Measurements from ENCODE around the gene GMPPB. TPM values are rescaled to one million over a fixed set of nuclear protein-coding genes. Genes with fewer than 3 reads are reported as not detected.

Gene GMPPB
- total and polyA plus RNA-seq, 9 of the 15 experiments (the other 6 are each of a cell fraction or from before 2014, with no cell fraction given), result 0.53 to 17.4 (median 8.1) TPM

DNA sequence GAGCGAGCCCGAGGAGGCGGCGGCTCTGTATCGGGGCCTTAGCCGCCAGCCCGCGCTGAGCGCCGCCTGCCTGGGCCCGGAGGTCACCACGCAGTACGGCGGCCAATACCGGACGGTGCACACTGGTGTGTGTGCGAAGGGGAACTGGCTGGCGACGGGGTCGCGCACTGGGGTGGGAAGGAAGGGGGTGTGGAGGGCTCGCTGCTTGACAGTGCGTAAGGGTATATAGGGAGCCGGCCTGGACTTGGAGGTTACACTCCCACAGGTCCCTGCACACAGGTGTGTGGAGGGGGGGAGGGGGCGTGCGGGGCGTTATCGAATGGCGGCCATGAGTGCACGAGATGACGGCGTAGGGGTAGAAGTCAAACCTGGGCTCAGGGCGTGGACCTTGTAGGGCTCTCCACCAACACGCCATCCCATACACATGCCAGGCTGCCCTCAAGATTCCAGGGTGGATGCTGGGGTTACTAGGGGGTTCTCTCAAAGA, 49.2 kb downstream of the GMPPB start (continued):
- TF ChIP-seq, protein P1, sequence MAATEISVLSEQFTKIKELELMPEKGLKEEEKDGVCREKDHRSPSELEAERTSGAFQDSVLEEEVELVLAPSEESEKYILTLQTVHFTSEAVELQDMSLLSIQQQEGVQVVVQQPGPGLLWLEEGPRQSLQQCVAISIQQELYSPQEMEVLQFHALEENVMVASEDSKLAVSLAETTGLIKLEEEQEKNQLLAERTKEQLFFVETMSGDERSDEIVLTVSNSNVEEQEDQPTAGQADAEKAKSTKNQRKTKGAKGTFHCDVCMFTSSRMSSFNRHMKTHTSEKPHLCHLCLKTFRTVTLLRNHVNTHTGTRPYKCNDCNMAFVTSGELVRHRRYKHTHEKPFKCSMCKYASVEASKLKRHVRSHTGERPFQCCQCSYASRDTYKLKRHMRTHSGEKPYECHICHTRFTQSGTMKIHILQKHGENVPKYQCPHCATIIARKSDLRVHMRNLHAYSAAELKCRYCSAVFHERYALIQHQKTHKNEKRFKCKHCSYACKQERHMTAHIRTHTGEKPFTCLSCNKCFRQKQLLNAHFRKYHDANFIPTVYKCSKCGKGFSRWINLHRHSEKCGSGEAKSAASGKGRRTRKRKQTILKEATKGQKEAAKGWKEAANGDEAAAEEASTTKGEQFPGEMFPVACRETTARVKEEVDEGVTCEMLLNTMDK (IDR thresholded peaks at IDR 0.05; ENCODE audit: borderline replicate concordance, insufficient read depth, low read depth, low read length, poor library complexity, severe bottlenecking), result no peak
- TF ChIP-seq RFX5 (IDR thresholded peaks at IDR 0.05; ENCODE audit: low read depth, low read length) (no peak), FUS (optimal IDR thresholded peaks at IDR 0.05; ENCODE audit: low read depth, low read length) (no peak), FOXK1 (CRISPR knock-in tag; IDR thresholded peaks at IDR 0.05; ENCODE audit: borderline replicate concordance) (no peak), SRSF7 (optimal IDR thresholded peaks at IDR 0.05; ENCODE audit: low read depth, low read length) (no peak), TBL1XR1 (IDR thresholded peaks at IDR 0.05; ENCODE audit: low read length in 2 of 2) (no peak), ZNF197 (CRISPR knock-in tag; IDR thresholded peaks at IDR 0.05; ENCODE audit: low read depth) (no peak), KDM5B (IDR thresholded peaks at IDR 0.05; ENCODE audit: insufficient replicate concordance, low read depth, low read length) (no peak), SAP30 (IDR thresholded peaks at IDR 0.05; ENCODE audit: borderline replicate concordance, insufficient read depth, low read depth, low read length, poor library complexity, severe bottlenecking) (peak; percentile 85), CEBPB (tag; IDR thresholded peaks at IDR 0.05) (no peak), XRCC4 (IDR thresholded peaks at IDR 0.05; ENCODE audit: extremely low read depth, insufficient read depth, insufficient read length) (no peak), SMAD3 (CRISPR knock-in tag; conservative IDR thresholded peaks at IDR 0.05) (no peak), ZFP30 (CRISPR knock-in tag; IDR thresholded peaks at IDR 0.05; ENCODE audit: borderline replicate concordance) (no peak)
- TF ChIP-seq, protein P2, sequence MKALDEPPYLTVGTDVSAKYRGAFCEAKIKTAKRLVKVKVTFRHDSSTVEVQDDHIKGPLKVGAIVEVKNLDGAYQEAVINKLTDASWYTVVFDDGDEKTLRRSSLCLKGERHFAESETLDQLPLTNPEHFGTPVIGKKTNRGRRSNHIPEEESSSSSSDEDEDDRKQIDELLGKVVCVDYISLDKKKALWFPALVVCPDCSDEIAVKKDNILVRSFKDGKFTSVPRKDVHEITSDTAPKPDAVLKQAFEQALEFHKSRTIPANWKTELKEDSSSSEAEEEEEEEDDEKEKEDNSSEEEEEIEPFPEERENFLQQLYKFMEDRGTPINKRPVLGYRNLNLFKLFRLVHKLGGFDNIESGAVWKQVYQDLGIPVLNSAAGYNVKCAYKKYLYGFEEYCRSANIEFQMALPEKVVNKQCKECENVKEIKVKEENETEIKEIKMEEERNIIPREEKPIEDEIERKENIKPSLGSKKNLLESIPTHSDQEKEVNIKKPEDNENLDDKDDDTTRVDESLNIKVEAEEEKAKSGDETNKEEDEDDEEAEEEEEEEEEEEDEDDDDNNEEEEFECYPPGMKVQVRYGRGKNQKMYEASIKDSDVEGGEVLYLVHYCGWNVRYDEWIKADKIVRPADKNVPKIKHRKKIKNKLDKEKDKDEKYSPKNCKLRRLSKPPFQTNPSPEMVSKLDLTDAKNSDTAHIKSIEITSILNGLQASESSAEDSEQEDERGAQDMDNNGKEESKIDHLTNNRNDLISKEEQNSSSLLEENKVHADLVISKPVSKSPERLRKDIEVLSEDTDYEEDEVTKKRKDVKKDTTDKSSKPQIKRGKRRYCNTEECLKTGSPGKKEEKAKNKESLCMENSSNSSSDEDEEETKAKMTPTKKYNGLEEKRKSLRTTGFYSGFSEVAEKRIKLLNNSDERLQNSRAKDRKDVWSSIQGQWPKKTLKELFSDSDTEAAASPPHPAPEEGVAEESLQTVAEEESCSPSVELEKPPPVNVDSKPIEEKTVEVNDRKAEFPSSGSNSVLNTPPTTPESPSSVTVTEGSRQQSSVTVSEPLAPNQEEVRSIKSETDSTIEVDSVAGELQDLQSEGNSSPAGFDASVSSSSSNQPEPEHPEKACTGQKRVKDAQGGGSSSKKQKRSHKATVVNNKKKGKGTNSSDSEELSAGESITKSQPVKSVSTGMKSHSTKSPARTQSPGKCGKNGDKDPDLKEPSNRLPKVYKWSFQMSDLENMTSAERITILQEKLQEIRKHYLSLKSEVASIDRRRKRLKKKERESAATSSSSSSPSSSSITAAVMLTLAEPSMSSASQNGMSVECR (CRISPR knock-in tag; IDR thresholded peaks at IDR 0.05), result peak; percentile 98
- TF ChIP-seq, protein P3, sequence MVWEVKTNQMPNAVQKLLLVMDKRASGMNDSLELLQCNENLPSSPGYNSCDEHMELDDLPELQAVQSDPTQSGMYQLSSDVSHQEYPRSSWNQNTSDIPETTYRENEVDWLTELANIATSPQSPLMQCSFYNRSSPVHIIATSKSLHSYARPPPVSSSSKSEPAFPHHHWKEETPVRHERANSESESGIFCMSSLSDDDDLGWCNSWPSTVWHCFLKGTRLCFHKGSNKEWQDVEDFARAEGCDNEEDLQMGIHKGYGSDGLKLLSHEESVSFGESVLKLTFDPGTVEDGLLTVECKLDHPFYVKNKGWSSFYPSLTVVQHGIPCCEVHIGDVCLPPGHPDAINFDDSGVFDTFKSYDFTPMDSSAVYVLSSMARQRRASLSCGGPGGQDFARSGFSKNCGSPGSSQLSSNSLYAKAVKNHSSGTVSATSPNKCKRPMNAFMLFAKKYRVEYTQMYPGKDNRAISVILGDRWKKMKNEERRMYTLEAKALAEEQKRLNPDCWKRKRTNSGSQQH (CRISPR knock-in tag; IDR thresholded peaks at IDR 0.05), result no peak
- TF ChIP-seq, protein P4, sequence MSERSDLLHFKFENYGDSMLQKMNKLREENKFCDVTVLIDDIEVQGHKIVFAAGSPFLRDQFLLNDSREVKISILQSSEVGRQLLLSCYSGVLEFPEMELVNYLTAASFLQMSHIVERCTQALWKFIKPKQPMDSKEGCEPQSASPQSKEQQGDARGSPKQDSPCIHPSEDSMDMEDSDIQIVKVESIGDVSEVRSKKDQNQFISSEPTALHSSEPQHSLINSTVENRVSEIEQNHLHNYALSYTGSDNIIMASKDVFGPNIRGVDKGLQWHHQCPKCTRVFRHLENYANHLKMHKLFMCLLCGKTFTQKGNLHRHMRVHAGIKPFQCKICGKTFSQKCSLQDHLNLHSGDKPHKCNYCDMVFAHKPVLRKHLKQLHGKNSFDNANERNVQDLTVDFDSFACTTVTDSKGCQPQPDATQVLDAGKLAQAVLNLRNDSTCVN (CRISPR knock-in tag; IDR thresholded peaks at IDR 0.05), result no peak

Data from K562 (cell line).